Measurements from ENCODE around the gene PDHB.
A peak's percentile ranks its signal among the peaks of the same experiment; 100 is the strongest.

The PDHB gene

GRCh38 chr3:58388550-58389091 lies 45.0 kb downstream of the PDHB start:
- DNase-seq (ENCODE audit: low read depth in 2 of 2) = peak; percentile 68 to 74
- no peak overlapping the region for H3K4me3 ChIP-seq (replicated peaks in 1 of 2; ENCODE audit: low read depth in 2 of 2, low read length in 2 of 2)
- no peak for TF ChIP-seq CTCF (IDR thresholded peaks at IDR 0.05; ENCODE audit: low read depth, low read length)

GRCh38 chr3:58387650-58388546 lies 45.7 kb downstream of the PDHB start:
- DNase-seq (ENCODE audit: low read depth in 2 of 2) = no peak
- no peak overlapping the region for H3K4me3 ChIP-seq (replicated peaks in 1 of 2; ENCODE audit: low read depth in 2 of 2, low read length in 2 of 2)
- TF ChIP-seq CTCF (IDR thresholded peaks at IDR 0.05; ENCODE audit: low read depth, low read length) = no peak

GRCh38 chr3:58386626-58387365 lies 46.8 kb downstream of the PDHB start:
- DNase-seq (ENCODE audit: low read depth in 2 of 2) = peak; percentile 89
- no peak overlapping the region for H3K4me3 ChIP-seq (replicated peaks in 1 of 2; ENCODE audit: low read depth in 2 of 2, low read length in 2 of 2)
- no peak for TF ChIP-seq CTCF (IDR thresholded peaks at IDR 0.05; ENCODE audit: low read depth, low read length)

DNA sequence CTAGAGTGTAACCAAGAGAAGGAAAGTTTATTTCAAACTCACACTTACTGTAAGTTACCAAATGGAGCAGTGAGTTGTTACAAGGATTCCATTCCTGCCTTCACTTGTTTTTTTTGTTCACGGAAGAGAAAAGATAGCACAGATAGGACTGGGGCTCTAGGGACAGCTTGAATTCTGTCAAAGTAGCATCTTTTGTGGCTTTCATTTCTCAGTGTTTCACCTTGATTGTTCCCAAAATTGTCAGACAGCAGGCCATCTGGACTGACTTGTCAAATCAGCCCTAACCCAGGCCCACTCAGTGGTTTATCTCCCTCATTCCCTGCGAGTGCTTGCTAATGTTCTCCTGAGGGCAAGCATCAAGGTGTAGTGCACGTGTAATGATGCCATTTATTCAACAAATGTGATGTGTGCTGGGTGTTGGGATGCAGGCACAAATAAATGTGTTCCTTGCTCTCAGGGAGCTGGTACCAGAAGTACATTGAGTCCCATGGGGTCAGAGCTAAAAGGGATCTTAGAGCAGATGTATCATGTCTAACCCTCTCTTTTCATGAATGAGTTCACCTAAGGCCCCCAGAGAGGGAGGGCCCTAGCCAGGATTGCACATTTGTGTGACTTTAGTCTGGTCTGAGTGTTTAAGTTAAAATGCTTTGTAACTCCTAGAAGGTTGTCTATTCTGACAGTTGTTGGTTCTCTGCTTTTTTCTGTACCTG lies 49.1 kb downstream of the PDHB start:
- no peak for TF ChIP-seq CTCF (IDR thresholded peaks at IDR 0.05; ENCODE audit: low read depth, low read length)
- no peak overlapping the region for H3K4me3 ChIP-seq (replicated peaks in 1 of 2; ENCODE audit: low read depth in 2 of 2, low read length in 2 of 2)
- peak in 1 of 2 donors; percentile 58 for DNase-seq (ENCODE audit: low read depth in 2 of 2)

GRCh38 chr3:58383904-58384303 lies 49.7 kb downstream of the PDHB start:
- DNase-seq (ENCODE audit: low read depth in 2 of 2) = peak; percentile 94 to 99
- H3K4me3 ChIP-seq (replicated peaks in 1 of 2; ENCODE audit: low read depth in 2 of 2, low read length in 2 of 2) = no peak overlapping the region
- no peak for TF ChIP-seq CTCF (IDR thresholded peaks at IDR 0.05; ENCODE audit: low read depth, low read length)

- peak; percentile 58 to 66 for DNase-seq (ENCODE audit: low read depth in 2 of 2)
- TF ChIP-seq CTCF (IDR thresholded peaks at IDR 0.05; ENCODE audit: low read depth, low read length) = no peak
Measured at GRCh38 chr3:58383476-58383875, 50.2 kb downstream of the PDHB start.

More at GRCh38 chr3:58383476-58383875, 50.2 kb downstream of the PDHB start:
- H3K4me3 ChIP-seq (replicated peaks in 1 of 2; ENCODE audit: low read depth in 2 of 2, low read length in 2 of 2) = no peak overlapping the region
